GM21515 (cell line): Measurements from ENCODE around the gene TBCCD1.
"Not testable (repeated sequence)": the region's sequence is repeated elsewhere in the genome, so short reads cannot be mapped to it uniquely, and the experiment has no call there.

Experiments used
- ATAC-seq: cut with Tn5 transposase; IDR thresholded peaks from one replicate; pipeline ENCODE4 v1.9.1; 2021; ENCODE audit not compliant: unreplicated experiment

Gene TBCCD1

DNA sequence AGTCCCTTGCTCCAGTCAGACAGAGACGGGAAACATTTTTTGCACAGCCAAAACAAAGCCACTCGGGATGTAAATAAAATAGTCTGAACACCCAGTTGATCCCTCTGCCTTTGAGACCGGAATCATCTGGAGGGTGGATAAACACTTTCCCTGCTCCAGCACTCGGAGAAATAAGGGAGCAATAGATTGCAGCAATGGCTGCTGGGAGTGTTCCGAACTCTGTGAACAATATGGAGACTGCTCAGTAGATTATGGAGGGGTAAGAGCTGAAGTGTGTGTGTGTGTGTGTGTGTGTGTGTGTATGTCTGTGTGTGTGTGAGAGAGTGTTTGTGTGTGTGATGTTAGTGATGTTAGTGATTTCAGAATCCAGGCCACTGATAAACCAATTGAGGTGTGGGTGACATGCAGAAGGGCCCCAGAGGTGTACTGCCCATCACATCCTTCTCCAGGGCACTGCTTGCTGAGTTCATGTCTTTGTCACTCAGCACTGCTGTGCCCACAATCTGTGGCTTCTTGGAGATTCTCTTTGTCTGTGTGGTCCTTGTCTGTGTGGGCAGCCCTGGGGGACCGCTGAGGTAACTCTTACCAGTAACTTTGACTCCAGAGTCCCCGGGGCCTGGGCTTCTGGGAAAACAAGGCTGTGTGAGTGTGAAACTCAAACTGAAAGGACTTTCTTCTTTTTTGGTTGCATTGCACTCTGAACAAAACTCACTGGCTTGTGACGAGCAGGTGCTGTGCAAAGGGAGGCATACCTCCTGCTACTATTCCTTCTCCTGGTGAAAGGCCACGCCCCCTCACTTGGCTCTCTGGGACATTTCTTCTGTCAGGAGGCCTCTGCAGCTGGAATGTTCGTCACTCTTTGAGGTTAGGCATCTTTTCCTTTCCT is 45.9 kb downstream of the TBCCD1 start:
- peak; percentile 68 for ATAC-seq

DNA sequence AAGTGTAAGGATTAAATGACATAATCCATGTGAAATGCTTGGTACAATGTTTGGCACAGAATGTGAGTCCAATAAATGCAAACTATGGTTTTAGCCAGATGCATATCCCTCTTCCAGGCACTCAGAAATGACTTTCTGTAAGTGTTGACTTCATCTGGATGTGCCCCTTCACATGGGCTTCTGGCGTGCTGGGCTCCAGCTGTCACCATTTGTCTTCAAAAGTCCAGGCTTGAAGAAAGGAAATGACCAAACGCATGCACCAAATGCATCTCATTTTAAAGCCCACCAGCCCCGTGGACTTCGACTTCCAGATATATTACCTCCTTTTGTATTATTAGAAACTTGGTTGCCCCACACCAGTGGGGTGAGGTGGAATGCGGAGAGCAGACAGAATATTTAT is 46.7 kb downstream of the TBCCD1 start:
- no peak for ATAC-seq

DNA sequence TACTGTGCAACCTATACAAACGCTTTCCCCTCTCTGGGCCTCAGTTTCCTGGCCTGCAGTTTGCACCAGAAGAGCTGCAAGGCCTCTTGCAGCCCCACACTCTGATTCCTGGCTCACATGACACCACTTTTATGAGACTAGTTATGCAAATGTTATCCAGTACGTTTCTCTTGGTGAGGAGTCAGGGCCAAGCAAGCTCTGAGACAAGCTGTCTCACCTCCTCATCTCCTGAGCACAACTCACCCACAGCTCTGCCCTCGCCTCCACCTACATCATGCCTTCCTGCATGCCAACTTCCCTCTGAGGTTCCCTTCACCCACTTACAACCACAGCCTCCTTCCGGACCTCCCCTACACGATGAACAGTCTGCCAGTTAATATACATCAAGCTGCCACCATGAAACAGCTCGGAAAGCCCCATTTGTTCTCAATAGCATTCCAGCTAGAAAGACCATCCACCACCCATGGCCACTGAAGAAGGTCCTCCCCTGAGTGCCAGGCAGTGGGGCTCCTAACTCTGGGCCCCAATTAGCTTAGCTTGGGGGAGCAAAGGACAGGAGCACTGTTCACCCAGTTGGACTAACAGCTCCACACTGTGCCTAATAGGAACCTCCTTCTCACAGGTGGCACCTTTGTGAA is 48.0 kb downstream of the TBCCD1 start:
- no peak for ATAC-seq

DNA sequence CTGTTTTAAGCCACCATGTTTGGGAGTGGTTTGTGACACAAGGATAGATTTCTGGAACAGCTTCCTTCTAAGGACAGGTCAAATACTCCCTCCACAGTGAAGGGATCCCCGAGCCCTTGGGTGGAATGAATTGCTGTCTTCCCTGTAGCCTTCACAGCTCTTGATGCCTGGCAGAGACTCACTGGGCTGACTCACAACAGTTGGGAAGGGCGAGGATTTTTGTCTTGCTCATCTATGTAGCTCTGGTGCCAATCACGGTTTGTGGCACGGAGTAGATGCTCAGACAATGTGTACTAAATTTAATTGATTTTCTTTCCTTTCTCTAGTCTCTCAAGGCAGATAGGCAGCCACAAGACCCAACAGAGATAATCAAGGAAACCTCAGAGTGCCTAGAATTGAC is 49.9 kb downstream of the TBCCD1 start:
- no peak for ATAC-seq

DNA sequence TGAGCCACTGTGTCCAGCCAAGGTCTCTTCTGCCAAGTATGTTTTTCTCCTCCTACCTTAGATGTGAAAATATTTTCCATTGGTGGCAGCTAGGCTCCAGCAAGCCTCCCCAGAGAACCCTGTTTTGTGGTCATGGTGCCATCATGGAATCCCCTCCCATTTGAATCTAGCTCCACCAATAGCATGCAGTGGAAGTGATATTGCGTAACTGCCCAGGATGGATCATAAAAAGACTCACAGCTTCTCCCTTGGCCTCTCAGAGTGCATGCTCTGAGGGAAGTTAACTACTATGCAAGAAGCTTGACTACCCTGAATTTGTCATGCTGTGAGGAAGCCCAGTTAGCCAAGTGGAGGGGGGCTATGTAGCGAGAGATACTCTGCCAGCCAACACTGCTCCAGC is 50.5 kb downstream of the TBCCD1 start:
- ATAC-seq = no peak

DNA sequence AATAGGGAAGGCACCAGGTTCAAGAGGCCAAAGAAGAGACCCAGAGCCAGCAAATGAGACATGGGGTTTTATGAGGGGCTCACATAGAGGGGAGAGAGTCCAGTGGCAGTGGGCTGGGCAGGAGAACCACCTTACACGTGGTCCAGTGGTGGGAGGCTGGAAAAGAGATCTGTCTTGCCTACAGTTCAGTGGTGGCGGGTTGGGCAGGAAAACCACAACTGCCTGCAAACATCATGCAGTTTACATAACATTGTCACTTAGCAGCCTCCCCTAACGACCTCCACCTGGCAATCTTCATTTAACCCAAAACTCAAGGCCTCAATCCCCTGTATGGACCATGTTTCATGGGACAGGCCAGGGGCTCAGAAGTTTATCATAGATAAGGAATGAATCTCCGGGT is 52.0 kb downstream of the TBCCD1 start:
- ATAC-seq = no peak

DNA sequence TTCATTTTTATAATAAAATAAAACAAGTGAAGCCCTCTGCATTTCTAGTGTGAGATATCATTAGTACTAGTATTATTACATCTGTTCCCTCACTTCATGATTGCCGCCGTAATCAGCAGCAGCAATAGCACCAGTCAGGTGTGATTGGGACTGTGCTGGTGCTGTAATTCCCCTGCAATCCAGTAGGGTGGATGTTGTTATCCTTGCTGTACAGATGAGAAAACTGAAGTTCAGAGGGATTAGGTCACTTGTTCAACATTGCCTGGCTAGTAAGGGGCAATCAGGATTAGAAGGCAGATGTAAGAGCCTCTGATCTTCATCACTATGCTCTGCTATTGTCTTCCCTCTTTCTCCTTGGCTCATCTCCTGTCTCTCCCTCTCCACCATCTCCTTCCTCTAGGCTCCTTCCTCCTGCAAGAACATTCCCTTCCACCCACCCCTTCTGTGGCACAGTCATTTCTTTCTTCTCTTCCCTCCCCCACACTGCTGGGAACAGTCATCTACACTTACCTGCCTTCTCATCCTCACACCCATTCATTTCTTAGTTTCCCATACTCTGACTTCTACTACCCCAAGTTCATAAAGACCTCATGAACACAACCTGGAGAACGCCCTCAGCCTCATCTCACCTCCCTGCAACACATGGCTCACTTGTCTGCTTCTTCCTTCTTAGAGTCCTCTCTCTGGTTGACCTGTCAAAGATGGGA is 52.7 kb downstream of the TBCCD1 start:
- no peak for ATAC-seq

DNA sequence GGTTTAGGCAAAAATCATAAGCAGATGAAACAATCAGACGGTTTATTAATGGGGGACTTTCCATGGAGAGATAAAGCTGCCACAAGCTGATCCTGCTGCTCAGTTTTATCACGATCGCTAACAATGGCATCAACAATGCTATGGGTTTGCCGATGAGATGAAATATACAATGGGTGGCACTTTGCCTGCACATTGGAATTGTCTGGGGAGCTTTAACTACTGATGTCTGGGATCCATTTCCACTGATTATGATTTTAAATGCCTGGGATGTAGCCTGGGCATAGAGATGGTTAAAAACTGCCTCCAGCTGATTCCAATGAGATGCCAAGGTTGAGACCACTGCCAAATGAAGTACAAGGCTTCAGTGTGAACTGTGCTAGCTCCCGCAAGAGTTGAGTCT is 53.8 kb downstream of the TBCCD1 start:
- ATAC-seq = no peak

DNA sequence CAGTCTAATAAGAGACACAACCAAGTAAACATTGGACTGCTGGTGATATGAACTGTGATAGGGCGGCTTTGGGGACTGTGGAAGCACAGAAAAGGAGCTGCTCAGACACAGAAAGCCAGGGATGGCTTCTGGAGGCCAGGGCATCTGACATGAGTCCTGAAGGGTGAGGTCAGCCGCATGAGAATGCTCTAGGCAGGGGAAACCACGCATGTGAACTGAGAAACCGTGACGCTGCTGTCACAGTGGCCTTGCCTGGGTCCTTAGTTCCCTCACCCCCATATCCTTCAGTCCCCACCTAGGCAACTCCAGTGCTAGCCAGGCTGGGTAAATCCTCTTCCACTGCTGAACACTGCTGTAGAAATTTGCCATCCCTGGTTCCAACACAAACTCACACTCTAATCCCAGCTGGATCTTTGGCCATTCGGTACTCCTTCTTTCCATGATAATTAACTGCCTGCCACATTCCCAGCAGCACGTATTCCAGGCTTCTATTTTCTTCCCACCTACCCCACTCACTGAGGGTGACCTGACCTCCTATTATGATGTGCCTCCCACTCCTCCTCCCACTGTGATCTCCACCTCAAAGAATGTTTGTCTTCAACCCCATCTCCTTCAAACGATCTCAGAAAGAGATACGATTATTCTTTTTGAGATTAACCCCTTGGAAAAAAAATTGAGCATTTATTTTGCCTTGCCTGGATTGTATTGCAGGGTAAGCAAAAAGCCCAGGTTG is 54.4 kb downstream of the TBCCD1 start:
- no peak for ATAC-seq

DNA sequence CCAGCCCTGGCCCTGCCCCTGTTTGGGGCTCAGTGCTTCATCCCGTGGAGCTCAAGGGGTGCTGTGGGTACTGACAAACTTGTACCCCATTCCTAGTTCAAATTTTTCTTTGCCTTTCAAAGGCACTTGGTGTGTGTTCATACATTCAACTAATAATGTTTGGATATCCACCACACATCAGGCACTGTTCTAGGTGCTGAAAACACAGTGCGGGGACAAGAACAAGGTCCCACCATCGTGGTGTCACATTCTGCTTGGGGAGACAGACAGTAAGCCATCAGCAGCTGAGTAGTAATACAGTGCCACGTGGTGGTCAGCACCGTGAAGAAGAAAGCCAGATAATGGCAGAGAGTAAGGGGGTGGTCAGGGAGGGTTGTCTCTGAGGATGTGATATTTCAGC is 55.4 kb downstream of the TBCCD1 start:
- ATAC-seq = no peak

DNA sequence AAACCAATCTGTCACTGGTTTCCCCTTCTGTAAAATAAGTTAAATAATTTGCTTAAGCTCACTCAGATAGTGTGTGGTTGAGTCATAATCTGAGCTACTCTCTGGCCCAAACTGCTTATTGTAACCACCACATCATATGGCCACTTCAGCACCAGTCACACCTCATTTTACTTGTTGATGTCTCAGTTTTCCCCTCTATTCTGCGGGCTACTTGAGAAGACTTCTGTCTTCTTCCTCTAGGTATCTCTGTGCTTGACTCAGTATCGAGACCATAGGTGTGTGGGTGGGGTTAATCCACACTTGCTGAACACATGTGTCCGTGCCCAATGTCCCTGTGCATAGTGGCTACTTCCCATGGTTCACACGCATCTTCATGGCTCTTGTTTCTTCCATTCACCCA is 55.9 kb downstream of the TBCCD1 start:
- ATAC-seq = peak; percentile 77

DNA sequence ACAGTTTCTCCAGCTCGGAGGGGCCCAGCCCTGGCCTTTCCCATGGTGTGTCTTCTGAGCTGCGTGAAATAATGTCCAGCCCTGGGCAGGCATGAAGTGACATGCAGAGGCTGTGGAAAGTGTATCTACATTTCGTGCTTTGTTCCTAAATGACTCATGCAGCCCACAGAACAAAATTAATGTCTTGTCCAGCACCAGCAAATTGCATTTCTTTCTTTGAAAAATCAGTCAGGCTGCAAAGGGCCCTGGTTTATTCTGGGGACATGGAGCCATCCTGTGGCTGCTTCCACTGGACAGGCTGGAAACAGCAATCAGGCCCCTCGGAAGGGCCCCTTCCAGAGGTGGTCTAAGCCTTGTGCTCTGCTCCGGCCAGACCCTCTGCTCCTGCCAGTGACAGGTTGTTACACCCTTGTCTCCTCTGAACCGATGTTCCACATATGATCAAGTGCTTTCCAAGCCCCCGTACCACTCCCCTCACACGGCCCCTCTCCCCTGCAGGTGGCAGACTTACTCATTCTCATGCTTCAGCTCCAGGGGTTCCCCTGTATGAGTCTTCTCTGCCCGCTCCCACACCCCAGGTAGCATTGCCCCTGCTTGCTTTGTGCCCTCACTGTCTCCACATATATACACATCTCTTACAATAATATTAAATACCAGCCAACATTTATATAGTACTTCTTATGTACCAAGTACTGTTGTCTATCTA is 56.6 kb downstream of the TBCCD1 start:
- no peak for ATAC-seq

DNA sequence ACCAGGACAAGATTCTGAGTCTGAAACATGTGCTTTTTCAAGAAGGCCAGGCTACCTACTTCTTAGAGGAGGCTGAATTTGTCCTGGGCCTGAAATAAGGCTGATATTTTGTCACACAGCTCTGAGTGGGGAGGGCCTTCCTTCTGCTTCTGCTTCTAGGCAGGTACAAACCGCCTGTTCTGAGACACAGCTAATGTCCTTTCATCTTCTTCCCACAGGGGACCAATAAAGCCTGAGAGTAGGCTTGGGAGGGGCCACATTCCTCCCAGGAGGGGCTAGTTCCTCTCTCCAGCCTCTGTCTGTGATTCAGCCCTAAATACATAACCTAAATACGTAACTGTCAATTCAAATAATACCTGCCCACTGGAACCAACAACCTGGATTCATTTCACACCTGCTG is 57.7 kb downstream of the TBCCD1 start:
- no peak for ATAC-seq

DNA sequence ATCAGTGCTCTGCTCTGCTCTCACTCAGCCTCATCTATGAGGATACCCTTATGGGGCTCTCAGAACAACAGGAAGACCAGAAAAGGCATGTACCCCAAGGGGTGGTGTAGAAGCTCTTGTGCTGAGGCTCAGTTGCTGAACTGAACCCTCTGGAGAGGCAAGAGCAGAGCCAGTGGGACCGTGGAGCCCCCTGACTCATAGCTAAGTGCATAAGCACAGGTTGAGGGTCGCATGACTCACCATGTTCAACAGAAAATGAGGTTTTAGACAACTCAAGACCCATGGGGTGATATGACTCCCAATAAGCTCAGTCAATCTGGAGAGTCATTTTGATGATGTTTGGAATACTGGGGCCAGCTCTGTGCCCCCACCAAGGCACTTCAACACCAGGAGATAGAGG is 60.3 kb downstream of the TBCCD1 start:
- no peak for ATAC-seq

DNA sequence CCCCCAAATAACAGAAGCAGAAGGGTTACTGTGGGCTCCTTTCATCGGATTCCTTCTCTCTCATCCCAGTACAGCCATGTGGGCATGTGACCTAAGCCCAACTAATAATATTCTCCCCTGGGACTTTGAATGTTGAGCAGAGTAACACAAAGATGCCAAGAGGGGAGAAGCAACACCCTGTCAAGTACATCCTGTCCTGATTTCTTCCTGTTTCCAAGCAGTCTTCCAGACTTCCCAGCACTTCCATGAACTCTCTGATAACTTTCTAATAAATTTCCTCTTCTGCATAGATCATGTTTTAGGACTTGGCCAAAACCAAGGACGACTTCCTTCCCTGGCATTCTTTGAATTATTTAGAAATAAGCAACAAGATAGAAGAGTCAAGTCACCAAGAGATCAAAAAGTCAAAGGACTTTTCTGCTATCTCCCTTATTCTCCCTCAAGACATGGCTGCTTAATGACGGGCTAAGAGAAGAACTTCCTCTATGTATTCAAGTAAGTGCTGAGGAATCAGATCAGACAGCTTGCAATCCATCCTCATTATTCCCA is 60.9 kb downstream of the TBCCD1 start:
- no peak for ATAC-seq

DNA sequence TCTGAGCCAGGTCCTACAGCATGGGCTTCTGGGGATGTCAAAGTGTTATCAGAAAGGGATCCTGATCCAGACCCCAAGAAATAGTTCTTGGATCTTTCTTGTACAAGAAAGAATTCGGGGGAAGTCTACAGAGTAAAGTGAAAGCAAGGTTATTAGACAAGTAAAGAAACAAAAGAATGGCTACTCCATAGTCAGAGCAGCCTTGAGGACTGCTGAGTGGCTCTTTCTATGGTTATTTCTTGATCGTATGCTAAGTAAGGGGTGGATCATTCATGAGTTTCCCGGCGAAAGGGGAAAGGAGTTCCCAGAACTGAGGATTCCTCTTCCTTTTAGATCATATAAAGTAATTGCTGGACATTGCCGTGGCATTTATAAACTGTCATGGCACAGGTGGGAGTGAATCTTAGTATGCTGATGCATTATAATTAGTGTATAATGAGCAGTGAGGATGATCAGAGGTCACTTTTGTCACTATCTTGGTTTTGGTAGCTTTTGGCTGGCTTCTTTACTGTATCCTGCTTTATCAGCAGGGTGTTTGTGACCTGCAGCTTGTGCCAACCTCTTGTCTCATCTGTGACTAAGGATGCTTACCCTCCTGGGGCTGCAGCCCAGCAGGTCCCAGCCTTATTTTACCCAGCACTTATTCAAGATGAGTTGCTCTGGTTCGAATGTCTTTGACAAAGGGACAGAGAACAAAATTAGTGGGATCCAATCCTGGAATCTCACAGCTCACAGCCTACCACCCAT is 64.0 kb downstream of the TBCCD1 start:
- ATAC-seq = no peak

DNA sequence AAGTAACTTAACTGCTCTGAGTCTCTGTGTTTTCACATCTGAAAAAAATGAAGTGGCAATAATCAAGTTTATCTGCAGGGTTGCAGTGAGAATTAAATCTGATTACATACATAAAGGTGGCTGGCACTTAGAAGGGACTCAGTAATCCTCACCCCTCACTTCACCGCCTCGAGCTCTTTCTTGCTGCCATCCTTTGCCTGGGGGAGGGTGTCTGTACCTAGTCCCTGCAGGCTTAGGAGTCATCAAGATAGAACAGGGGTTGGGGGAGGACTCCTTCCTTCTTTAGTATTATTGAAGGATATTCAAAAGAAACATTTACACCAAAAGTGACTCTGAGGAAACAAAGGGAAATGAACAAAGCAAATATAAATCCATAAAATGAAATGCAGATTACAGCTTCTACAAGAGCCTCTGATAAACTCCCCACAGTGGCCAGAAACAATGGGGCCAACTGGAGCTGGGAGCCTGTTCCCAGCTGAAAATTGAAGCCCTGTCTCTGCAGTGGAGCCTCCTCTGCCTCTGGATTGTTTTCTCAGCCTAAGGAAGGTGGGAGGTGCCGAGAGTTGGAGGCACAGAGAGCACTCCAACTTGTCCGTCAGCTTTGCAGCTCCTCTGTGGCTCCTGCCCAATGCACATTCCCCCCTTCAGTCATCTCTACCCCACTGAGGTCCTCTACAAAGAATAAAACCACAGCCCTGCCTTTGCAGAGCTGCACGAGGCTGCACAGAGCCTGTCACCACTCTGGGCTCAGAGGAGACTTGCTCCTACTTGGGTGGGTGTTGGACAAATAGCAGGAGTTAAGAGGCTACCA is 64.8 kb downstream of the TBCCD1 start:
- ATAC-seq = no peak

DNA sequence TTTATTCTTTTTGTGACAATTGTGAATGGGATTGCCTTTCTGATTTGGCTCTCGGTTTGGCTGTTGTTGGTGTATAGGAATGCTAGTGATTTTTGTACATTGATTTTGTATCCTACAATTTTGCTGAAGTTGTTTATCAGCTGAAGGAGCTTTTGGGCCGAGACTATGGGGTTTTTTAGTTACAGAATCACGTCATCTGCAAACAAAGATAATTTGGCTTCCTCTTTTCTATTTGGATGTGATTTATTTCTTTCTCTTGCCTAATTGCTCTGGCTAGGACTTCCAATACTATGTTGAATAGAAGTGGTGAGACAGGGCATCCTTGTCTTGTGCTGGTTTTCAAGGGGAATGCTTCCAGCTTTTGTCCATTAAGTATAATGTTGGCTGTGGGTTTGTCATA is 67.2 kb downstream of the TBCCD1 start:
- not testable (repeated sequence) for ATAC-seq

DNA sequence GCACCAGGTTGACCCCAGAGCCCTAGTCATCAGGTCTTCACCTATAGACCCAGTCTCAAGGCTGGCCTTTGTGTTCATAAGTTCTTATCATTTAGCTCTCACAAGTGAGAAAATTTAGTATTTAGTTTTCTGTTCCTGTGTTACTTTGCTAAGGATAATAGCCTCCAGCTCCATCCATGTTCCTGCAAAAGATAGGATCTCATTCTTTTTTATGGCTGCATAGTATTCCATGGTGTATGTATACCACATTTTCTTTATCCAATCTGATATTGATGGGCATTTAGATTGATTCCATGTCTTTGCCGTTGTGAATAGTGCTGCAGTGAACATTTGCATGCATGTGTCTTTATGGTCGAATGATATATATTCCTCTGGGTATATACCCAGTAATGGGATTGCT is 69.1 kb downstream of the TBCCD1 start:
- not testable (repeated sequence) for ATAC-seq
